NB4 (cell line): ENCODE data around the gene MSRB1.

ENCODE experiments used
- DNase-seq: peaks from one replicate; pipeline ENCODE4 v3.0.0; 2010; ENCODE audit warnings: low read depth
- H3K4me3 ChIP-seq: one replicate; pipeline ENCODE4 v1.5.1; 2011; ENCODE audit warnings: mild to moderate bottlenecking, low read depth, low read length, moderate library complexity
- MYC ChIP-seq: IDR thresholded peaks from 2 replicates; pipeline ENCODE4 v1.6.1; 2011; ENCODE audit warnings: low read depth, low read length
- POLR2A ChIP-seq: IDR thresholded peaks from 2 replicates; pipeline ENCODE4 v1.6.1; 2011; ENCODE audit warnings: mild to moderate bottlenecking; ENCODE audit not compliant: insufficient read length; ENCODE audit errors: extremely low read depth
- TF ChIP-seq, protein P1 (sequence below): IDR thresholded peaks from 2 replicates; pipeline ENCODE4 v1.6.1; 2011; ENCODE audit warnings: low read depth, low read length
- TF ChIP-seq, protein P2 (sequence below): IDR thresholded peaks from one replicate; pipeline ENCODE4 v1.5.1; 2012; ENCODE audit warnings: low read depth, low read length

Gene MSRB1

DNA sequence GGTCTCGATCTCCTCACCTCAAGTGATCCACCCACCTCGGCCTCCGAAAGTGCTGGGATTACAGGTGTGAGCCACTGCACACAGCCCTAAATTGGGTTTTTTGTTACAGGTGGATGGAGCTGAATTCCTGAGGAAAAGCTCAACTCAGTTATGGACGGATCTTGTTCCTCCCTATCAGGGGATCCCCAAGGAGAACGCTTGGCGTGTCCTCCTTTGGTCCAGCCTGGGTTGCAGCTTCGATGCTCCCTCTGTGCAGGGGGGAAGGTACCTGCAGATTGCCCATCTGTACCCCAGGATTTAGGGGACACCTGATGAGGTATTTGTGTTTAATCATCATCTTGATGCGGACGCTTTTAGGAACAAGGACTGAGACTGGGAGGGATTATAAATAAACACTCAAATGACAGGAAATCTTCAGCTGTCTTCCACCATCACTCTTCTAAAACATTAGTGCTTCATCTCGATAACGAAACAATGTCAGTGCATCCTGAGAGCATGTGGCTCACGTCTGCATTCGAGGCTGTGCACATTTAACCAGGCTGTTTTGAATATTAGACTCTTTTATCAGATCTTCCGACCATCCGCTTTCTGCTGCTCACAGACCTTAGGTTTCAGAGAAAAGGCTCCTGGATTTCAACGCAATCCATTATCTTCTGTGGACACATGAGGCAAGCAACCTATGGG lies 52.8 kb downstream of the MSRB1 start:
- no peak overlapping the region for H3K4me3 ChIP-seq
- no peak for TF ChIP-seq POLR2A
- TF ChIP-seq MYC: no peak
- TF ChIP-seq, protein P1, sequence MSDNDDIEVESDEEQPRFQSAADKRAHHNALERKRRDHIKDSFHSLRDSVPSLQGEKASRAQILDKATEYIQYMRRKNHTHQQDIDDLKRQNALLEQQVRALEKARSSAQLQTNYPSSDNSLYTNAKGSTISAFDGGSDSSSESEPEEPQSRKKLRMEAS: no peak
- TF ChIP-seq, protein P2, sequence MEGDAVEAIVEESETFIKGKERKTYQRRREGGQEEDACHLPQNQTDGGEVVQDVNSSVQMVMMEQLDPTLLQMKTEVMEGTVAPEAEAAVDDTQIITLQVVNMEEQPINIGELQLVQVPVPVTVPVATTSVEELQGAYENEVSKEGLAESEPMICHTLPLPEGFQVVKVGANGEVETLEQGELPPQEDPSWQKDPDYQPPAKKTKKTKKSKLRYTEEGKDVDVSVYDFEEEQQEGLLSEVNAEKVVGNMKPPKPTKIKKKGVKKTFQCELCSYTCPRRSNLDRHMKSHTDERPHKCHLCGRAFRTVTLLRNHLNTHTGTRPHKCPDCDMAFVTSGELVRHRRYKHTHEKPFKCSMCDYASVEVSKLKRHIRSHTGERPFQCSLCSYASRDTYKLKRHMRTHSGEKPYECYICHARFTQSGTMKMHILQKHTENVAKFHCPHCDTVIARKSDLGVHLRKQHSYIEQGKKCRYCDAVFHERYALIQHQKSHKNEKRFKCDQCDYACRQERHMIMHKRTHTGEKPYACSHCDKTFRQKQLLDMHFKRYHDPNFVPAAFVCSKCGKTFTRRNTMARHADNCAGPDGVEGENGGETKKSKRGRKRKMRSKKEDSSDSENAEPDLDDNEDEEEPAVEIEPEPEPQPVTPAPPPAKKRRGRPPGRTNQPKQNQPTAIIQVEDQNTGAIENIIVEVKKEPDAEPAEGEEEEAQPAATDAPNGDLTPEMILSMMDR: no peak
- no peak for DNase-seq
